Embryonic facial prominence (tissue), 1 donor: Measurements from ENCODE around the gene NOSIP.

Experiments
- DNase-seq: peaks from one replicate; pipeline ENCODE4 v3.0.0-alpha.2; 2016; ENCODE audit errors: extremely low spot score

NOSIP gene

DNA sequence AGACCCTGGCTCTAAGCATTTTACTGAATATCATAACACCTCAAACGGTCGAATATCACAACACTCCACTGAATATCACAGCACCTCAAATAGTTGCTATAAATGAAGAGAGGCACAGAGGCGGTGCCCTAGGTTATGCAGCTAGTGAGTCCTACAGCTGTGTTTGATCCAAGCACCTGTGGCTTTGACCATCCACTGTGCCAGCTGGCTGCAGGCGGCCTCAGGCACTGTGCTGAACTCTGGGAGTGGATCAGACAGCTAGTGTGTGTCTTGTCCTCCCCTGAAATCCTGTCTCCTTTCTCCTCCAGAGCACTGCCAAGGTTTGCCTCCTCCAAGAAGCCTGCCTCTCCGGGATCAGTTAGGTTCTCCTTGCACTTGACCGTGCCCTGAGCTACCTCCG, 7.3 kb downstream of the NOSIP start:
- DNase-seq = no peak

- DNase-seq = no peak
These were observed 9.2 kb downstream of the NOSIP start for GRCh38 chr19:49570997-49571676.

DNA sequence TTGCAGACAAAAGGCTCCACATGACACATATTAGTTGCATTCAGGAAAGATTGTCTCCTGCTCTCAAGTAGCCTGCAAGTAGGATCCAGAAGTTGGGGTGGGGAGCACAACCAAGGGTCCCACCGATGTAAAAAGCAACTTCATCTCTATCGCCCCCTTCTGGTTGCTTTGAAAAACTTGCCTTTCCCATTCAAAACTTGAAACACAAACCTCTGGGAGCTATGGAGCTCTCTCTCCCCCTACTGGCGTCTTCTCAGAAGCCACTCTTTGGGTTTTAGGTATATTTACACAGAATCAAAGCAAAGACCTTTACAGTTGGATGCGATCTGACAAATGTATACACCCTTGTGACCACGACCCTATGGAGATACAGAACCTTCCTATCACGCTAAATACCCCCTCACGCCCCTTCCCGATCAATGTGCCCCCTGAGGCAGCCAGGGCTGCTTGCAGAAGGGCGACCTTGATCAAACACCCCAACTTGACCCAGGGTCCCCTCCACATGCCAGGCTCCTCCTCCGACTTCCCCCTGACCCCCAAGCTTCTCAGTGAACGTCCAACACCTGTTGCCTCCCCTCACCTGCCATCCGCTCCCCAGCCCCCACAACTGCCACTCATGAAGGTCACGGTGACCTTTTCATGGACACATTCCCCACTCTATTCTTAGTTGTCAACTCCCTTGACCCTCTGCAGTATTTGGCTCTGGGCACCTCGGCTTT, 10.1 kb downstream of the NOSIP start:
- DNase-seq = peak; percentile 62

DNA sequence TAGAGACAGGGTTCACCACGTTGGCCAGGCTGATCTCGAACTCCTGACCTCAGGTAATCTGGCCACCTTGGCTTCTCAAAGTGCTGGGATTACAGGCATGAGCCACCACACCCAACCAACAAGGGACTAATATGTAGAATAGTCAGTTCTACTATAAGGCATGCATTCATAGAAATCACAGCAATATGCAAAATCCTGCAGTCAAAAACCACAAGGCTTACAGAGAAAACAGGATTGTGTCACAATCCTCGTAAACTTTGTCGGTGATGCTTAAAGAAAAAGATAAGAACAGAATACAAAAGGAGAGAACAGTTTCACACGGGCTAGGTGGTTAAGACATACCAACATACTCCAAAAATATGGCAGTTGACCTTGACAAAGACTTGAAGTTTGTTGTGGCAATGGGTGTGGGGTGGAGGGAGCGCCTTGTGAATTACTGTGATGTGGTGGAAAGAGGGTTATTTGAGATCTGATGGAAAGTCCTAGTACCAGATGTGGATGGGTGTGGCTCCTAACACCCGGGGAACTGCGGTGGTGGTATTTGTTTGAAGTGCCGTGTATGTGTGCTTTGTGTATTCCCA, 12.4 kb downstream of the NOSIP start:
- DNase-seq = peak; percentile 49

DNA sequence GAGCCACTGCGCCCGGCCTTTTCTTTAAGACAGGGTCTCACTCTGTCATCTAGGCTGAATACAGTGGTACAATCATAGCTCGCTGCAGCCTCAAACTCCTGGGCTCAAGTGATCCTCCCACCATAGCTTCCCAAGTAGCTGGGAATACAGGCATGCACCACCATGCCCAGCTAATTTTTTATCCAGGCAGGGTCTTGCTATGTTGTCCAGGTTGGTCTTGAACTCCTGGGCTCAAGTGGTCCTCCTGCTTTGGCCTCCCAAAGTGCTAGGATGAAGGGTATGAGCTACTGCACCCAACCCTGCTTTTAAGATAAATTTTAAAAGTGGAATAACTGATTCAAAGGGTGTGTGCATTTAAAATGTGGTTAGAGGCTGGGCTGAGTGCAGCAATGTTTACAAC, 14.1 kb downstream of the NOSIP start:
- no peak for DNase-seq

DNA sequence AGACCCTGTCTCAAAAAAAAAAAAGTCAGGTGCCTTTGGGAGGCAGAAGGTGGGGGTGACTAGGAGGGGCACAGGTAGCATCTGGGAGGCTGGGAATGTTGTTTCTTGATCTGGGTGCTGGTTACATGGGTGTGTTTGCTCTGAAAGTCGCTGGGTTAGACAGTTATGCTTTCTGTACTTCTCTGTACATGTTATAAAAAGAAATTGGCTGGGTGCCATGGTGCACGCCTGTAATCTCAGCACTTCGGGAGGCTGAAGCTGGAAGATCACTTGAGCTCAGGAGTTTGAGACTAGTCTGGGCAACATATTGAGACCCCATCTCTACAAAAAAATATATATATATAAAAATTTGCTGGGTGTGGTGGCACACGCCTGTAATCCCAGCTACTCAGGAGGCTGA, 15.1 kb downstream of the NOSIP start:
- no peak for DNase-seq

DNA sequence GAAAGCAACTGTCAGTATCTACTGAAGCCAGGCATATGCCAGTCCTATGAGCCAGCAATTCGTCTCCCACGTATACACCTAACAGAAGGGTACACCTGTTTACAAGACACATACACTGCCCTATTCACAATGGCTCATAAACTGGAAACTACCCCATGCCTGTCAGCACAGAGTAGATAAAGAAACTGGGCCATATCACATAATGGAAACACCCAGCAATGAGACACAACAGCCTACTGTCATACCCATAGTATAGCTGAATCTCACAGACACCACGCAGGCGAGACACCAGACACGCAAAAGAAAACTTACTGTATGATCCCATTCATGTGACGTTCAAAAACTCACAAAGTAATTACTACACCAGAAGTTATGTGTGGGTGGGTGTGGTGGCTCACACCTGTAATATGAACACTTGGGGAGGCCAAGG, 15.7 kb downstream of the NOSIP start:
- no peak for DNase-seq

DNA sequence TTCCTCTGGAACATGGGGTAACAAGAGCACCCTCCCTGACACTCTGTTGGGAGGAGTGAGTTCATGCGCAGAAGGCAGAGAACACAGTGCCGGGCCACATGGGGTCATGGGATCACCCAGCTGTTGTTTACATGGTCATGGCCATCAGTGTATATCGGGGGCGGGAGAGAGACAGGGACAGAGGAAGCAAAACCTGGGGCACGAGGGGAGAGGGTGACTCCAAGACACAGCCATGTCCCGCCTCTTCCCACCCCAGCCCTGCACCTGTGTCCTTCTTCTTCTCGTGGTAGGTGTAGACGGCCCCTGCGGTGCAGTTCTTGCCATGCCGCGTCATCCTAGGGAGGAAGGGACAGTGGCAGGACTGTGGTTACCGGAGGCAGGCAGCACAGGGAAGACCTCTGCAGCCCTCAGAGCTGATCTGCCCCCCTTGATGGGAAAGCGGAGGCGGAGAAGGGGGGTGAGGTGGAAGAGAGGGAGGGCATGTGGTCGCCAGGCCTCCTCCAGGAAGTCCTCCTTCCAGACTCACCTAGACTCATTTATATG, 19.9 kb downstream of the NOSIP start:
- DNase-seq = no peak

GRCh38 chr19:49559928-49560327, 20.4 kb downstream of the NOSIP start:
- DNase-seq = no peak

- no peak for DNase-seq
These were observed 20.9 kb downstream of the NOSIP start for GRCh38 chr19:49559443-49559842.

DNA sequence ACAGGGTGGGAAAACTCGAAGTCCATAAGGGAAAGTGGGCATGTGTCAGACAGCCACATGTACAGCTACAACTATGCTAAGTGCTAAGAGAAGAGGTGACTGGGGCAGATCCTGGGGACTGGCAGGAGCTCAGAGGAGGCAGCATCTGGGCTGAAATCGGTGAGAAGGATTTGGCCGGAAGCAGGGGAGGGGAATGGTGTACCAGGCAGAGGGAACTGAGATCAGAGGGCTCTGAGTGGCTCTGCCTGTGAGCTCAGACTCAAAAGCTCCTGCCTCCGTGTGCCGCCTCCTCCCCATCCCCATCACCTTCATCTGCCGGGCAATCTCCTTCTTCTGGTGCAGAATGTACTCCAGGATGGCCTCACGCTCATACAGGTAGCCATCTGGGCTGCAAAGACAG, 21.8 kb downstream of the NOSIP start:
- DNase-seq = no peak

DNA sequence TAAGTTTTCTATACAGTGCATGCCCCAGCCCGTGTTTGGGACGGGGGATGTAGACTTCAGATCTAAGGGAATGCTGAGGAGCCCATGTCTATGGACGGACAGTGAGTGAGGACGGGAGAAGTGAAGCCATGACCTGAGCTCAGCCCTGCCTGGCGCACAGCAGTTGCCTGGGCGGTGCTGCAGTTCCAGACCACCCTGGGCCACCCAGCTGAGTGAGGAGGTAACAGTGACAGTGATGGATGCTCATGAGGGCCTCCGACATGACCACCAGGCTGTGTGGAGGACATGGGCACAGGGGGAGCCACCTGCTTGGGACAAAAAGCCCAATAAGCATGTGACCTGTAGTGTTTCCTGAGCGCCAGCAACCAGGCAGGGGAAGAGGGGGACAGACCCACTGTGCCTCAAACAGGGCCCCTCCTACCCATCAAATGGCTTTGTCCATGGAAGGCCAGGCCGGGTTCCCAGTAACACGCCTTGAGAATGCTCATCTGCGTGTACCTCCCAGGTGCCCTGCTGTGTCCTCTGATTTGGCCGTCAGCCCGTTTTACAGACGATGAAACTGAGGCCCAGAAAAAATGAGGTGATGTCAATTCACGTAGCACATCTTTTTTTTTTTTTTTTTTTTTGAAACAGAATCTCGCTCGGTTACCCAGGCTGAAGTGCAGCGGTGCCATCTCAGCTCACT, 22.6 kb downstream of the NOSIP start:
- no peak for DNase-seq

DNA sequence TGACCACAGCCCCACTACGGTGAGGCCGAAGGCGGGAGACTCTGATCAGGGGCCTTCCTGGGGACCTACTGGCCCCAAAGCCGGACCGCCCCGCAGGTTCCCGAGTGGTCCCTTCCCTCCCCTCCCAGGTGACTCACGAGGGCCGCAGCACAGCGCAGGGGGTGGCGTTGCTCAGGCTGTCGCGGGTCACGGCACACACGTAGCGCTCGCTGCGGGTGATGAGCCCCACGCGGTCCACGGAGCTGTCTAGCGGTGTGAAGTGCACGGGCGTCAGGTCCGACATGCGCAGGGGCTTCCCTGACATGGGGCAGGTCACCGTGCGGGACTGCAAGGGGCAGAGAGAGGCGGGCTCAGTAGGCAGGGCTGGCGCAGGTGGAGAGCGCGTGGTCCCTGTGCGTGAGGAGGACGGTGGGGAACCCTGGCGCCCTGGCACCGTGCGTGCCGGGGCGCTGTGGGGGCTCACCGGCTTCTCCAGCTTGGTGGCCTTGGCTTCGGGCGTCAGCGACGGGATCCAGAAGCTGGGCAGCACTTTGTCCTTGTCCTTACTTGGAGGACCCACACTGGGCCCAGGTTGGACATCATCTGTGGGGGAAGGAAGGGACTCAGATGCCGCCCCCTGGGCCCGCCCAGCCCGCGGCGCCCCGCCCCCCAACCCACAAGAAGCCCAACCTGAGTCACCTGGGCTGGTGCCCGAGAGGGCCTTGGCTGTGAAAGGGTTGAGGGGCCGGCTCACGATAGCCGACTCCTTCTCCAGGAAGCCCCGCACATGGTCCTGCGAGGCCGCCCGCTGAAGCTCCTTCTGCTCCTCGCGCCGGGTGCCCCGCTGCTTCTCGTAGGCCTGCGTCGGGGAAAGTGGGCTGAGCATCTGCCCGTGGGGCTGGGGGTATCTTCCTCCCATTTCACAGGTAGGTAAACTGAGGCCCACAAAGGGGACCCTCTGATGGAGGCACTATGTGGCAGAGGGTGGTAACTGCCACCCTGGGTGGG, 23.7 kb downstream of the NOSIP start:
- no peak for DNase-seq

DNA sequence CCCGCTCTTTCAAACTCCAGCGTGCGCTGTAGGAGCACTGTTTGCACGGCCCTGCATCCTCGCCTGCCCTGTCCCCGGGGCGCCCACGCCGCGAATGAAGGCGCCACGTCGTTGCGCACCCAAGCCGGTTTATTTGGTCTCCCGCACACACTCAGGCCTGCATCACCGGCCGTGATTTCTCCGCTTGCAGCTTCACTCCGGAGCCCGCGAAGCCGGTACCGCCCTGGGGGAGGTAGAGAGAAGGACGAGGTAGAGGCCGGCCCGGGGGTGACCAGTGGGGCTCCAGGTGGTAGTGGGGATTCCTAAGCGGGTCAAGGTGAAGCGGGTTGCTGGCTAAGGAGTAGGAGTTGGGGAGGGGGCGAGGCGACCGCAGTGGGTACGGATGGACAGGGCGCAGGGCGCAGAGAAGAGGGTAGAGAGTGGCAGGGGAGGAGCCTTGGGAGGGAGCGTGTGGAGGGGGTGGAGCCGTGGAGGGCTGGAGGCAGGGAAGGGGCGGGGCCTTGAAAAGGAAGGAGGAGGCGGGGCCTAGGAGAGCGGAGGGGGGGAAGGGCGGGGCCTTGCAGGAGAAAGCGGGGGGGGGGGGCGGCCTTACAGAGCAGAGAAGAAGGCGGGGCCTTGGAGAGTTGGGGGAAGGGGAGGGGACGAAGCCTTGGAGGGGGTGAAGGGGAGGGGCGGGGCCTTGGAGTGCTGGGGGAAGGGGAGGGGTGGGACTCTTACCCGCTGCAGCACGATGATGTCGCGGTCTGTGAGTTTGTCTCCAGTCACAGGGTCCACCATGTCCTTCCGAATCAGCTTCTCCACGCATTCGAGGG, 24.6 kb downstream of the NOSIP start:
- peak; percentile 51 for DNase-seq

DNA sequence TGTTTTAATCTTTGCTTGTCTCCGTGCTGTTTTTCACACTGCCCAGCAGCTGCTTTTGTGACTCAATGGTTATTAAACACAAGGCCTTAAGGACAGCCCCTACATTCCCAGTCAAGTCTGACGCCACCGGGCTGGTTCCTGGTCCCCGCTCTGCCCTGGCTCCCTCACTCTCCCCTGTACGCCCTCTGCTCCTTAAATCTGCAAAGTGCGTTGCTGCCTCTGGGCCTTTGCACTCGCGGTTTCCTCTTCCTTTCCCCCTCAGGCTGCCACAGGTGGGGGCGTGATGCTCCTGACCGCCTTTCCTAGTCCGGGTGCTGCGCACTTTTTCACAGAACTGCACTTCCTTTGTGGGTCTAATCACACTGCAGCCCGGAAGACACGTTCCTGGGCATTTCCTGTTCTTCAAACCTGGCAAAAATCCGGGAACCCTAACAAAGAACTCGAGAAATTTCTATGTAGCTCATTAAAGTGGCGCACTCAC, 25.6 kb downstream of the NOSIP start:
- no peak for DNase-seq

DNA sequence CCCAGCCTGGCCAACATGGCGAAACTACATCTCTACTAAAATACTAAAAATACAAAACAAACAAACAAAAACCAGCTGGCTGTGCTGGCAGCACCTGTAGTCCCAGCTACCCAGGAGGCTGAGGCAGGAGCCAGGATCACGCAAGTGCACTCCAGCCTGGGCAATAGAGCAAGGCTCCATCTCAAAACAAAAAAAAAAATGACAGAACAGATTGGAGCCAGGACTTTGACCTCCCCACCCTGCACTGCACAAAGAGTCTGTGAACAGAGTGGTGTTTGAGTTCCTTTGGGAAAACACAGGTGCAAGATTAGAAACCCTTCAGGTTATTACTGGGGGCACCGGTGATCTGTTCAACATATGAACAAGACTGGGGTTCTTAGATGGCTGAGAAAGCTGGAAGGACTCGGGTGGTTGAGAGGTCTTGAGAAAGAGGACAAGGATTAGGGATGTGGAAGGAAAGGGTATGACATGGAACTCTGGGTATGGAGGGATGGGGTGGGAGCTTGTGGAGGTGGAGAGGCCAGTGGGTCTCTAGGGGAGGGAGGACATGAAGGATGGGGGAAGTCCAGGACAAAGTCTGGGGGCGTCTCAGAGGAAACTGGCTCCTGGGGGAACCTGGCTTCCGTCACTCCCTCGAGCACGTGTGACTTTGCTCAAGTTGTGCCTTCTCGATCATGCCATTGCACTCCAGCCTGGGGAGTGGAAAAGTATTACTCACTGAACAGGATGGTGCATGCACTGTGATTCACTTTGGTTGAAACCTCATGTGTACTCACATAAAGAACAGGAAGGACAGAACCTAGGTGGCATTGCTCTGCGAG, 26.7 kb downstream of the NOSIP start:
- no peak for DNase-seq

DNA sequence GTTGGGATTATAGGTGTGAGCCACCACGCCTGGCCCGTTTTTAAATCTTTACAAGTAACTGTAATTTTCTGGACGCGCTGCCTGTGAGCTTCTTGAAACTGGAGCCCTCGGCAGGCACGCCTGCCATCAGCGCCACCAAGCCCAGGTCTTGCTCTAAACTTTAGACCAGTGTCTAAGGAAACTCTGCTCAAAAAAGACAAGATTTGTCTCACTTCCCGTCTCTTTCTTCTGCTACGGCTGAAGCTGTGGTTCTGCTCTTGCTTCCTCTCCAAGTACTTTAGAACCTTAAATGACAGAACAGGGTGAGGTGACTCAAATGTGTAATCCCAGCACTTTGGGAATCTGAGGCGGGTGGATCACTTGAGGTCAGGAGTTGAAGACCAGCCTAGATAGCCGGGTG, 27.6 kb downstream of the NOSIP start:
- DNase-seq = no peak

- no peak for DNase-seq
These were observed 28.8 kb downstream of the NOSIP start for GRCh38 chr19:49551531-49551930.

GRCh38 chr19:49549045-49549444, 31.3 kb downstream of the NOSIP start:
- DNase-seq = no peak
